ENCODE data around the gene SDCCAG8. TPM values are rescaled to one million over a fixed set of nuclear protein-coding genes. Genes with fewer than 3 reads are reported as not detected.

SDCCAG8 gene
- total and polyA plus RNA-seq, 2 of the 8 experiments (the other 6 are each of a cell fraction or from before 2014, with no cell fraction given): 15.6 to 21.0 TPM

GRCh38 chr1:243312952-243313634 is 57.3 kb downstream of the SDCCAG8 start:
- Histone ChIP-seq H2BK12ac (ENCODE audit: low read depth, low read length) (no peak overlapping the region), H3K14ac (ENCODE audit: insufficient read length) (no peak overlapping the region), H3K56ac (replicated peaks; ENCODE audit: insufficient read length, low read depth, low read length) (no peak overlapping the region), H4K8ac (ENCODE audit: extremely low read depth, insufficient read depth, low read length) (no peak overlapping the region), H3K79me2 (ENCODE audit: control insufficient read depth in 1 of 2, insufficient read depth in 2 of 2, low read length in 2 of 2) (no peaks in the 10 kb centered on the region), H2BK20ac (ENCODE audit: low read length) (no peak overlapping the region), H2BK120ac (replicated peaks; ENCODE audit: low read depth, low read length) (no peak overlapping the region), H3K23ac (ENCODE audit: insufficient read length) (no peak overlapping the region), H3K27ac (ENCODE audit: low read depth, low read length) (no peak overlapping the region), H3K79me1 (ENCODE audit: low read depth, low read length) (no peaks in the 10 kb centered on the region), H4K5ac (ENCODE audit: insufficient read length, low read depth, low read length) (no peak overlapping the region), H3K23me2 (ENCODE audit: low read depth, low read length) (no peaks in the 10 kb centered on the region), H2AK5ac (ENCODE audit: low read depth, low read length) (no peak overlapping the region), H3K18ac (ENCODE audit: extremely low read depth, low read length) (no peak overlapping the region), H4K20me1 (replicated peaks in 1 of 2; ENCODE audit: control insufficient read depth in 1 of 2, insufficient read depth in 2 of 2, low read length in 2 of 2) (no peaks in the 10 kb centered on the region), H3K27me3 (replicated peaks in 1 of 4; ENCODE audit: control insufficient read depth in 3 of 4, extremely low read depth in 1 of 4, insufficient read depth in 3 of 4, low read length in 3 of 4) (no peaks in the 10 kb centered on the region), H2BK5ac (ENCODE audit: low read depth, low read length) (no peak overlapping the region), H2BK15ac (ENCODE audit: low read length) (no peak overlapping the region), H3K9ac (replicated peaks in 1 of 4; ENCODE audit: extremely low read depth in 1 of 4, low read depth in 3 of 4, low read length in 3 of 4) (no peak overlapping the region), H3K9me3 (ENCODE audit: insufficient read depth in 2 of 2, low read depth in 1 of 2, low read length in 1 of 2) (no peaks in the 10 kb centered on the region), H2AFZ (ENCODE audit: low read length) (no peak overlapping the region), H3K4me3 (ENCODE audit: extremely low read depth in 1 of 4, insufficient read depth in 2 of 4, low read depth in 3 of 4, low read length in 4 of 4) (no peak overlapping the region), H3K4ac (replicated peaks; ENCODE audit: insufficient read length, low read depth, low read length) (no peak overlapping the region), H3K4me1 (replicated peaks in 1 of 4; ENCODE audit: control insufficient read depth in 3 of 4, insufficient read depth in 4 of 4, low read length in 3 of 4) (peaks cover 0 to 4% (median 1%) of the 10 kb centered on the region in 4 experiments; a peak in 3 of 7 replicates), H3K36me3 (ENCODE audit: control insufficient read depth in 2 of 4, insufficient read depth in 4 of 4, low read length in 3 of 4) (no peaks in the 10 kb centered on the region), H3K4me2 (ENCODE audit: insufficient read depth in 1 of 2, low read depth in 2 of 2, low read length in 2 of 2) (no peak overlapping the region), H4K91ac (replicated peaks; ENCODE audit: insufficient read length, low read length) (no peak overlapping the region)
- ChIA-PET CTCF (ENCODE audit: partially characterized antibody) (interaction anchor here (0.9 to 2.3 kb wide), 2 partner anchors 9 to 11 kb away, joined by 3 to 12 read pairs; no protein-coding TSS in a partner anchor), POLR2A (ENCODE audit: partially characterized antibody) (interaction anchor here (0.9 to 1.0 kb wide), 2 partner anchors 58 to 64 kb away, joined by 3 read pairs; partner anchors contain the start of genes CEP170 and SDCCAG8)
- no peak for DNase-seq (ENCODE audit: low read depth in 1 of 2, low spot score in 2 of 2)
- 96% methylated on average over 5 of the region's 5 CpGs; no CpG with 5 or more reads in 1 of the 2 experiments for WGBS, 2 experiments (ENCODE audit: extremely low coverage in 1 of 2, insufficient coverage in 1 of 2, insufficient read length in 1 of 2, insufficient replicate concordance in 2 of 2, low coverage in 1 of 2, low lambda C conversion rate in 2 of 2, missing lambda C conversion rate in 1 of 2)
- no peak for FAIRE-seq
- TF ChIP-seq MAX (IDR thresholded peaks at IDR 0.05): no peak
- TF ChIP-seq, protein P1, sequence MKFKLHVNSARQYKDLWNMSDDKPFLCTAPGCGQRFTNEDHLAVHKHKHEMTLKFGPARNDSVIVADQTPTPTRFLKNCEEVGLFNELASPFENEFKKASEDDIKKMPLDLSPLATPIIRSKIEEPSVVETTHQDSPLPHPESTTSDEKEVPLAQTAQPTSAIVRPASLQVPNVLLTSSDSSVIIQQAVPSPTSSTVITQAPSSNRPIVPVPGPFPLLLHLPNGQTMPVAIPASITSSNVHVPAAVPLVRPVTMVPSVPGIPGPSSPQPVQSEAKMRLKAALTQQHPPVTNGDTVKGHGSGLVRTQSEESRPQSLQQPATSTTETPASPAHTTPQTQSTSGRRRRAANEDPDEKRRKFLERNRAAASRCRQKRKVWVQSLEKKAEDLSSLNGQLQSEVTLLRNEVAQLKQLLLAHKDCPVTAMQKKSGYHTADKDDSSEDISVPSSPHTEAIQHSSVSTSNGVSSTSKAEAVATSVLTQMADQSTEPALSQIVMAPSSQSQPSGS (IDR thresholded peaks at IDR 0.05; ENCODE audit: low read length): no peak
- no peak for TF ChIP-seq BCL11A (IDR thresholded peaks at IDR 0.05; ENCODE audit: low read depth in 2 of 2, low read length in 2 of 2)
- no peak for TF ChIP-seq SUZ12 (IDR thresholded peaks at IDR 0.05; ENCODE audit: low read length)
- no peak for TF ChIP-seq GABPA (IDR thresholded peaks at IDR 0.05; ENCODE audit: borderline replicate concordance, insufficient read depth, low read length)
- TF ChIP-seq HDAC6 (IDR thresholded peaks at IDR 0.05; ENCODE audit: low read depth, low read length): no peak
- TF ChIP-seq ZNF274 (IDR thresholded peaks at IDR 0.05; ENCODE audit: borderline replicate concordance, extremely low read depth, low read length): no peak
- no peak for TF ChIP-seq RNF2 (IDR thresholded peaks at IDR 0.05; ENCODE audit: borderline replicate concordance, low read depth, low read length, missing control alignments, poor library complexity, severe bottlenecking)
- TF ChIP-seq TEAD4 (IDR thresholded peaks at IDR 0.05; ENCODE audit: low read depth, low read length): no peak
- TF ChIP-seq TAF7 (optimal IDR thresholded peaks at IDR 0.05; ENCODE audit: borderline replicate concordance, low read depth, low read length): no peak

All from H1 (cell line).